CD4-positive, alpha-beta T cell treated with Interleukin-4 for 1 hour (primary cell): Measurements from ENCODE around the gene PRDX5.
"Not testable (repeated sequence)": the region's sequence is repeated elsewhere in the genome, so short reads cannot be mapped to it uniquely, and the experiment has no call there.

Experiments
- DNase-seq, 2 donors: peaks; one replicate each; pipeline ENCODE4 v3.0.0-alpha.2; 2020 to 2022

The PRDX5 gene

GRCh38 chr11:64306563-64306875, 11.4 kb upstream of the PRDX5 start:
- no peak for DNase-seq

DNA sequence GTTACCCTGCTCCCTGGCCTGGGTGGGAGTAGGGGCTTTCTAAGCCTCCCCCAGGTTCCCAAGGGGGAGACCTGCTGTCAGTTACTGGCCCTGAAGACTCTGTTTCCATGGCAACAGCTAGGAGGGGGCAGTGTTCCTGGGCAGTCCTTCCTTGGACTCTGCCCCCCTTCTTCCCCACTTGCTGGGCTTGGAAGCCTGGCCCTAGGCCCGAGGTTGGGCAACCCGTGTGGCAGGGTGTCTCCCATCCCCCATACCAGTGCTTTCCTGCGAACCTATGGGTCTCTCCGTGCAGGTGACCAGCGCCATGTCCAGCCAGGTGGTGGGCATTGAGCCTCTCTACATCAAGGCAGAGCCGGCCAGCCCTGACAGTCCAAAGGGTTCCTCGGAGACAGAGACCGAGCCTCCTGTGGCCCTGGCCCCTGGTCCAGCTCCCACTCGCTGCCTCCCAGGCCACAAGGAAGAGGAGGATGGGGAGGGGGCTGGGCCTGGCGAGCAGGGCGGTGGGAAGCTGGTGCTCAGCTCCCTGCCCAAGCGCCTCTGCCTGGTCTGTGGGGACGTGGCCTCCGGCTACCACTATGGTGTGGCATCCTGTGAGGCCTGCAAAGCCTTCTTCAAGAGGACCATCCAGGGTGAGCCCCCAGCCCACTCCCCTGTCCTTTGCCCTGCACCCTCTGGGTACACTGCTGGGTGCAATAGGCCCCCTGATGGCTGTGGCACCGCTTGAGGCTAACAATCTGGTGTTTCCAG, 10.9 kb upstream of the PRDX5 start:
- DNase-seq, result no peak

GRCh38 chr11:64307795-64308194, 10.1 kb upstream of the PRDX5 start:
- not testable (repeated sequence) for DNase-seq

DNA sequence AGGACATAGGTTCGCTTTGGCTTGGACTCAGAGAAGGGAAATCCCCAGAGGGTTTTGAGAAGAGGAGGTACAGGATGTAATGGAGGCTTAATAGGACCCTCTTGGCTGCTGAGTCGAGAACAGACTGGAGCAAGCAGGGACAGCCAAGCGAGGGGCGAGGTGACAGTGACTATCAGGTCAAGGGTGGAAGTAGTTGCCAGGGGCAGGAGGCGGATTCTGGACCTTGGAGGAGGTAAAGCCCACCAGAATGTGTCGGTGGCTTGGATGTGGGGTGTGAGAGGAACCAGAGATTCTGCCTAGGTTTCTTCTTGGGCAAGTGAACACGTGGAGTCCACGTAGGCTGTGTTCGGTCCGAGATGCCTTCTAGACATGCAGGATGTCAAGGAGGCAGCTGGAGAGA, 5.0 kb upstream of the PRDX5 start:
- DNase-seq, result no peak

DNA sequence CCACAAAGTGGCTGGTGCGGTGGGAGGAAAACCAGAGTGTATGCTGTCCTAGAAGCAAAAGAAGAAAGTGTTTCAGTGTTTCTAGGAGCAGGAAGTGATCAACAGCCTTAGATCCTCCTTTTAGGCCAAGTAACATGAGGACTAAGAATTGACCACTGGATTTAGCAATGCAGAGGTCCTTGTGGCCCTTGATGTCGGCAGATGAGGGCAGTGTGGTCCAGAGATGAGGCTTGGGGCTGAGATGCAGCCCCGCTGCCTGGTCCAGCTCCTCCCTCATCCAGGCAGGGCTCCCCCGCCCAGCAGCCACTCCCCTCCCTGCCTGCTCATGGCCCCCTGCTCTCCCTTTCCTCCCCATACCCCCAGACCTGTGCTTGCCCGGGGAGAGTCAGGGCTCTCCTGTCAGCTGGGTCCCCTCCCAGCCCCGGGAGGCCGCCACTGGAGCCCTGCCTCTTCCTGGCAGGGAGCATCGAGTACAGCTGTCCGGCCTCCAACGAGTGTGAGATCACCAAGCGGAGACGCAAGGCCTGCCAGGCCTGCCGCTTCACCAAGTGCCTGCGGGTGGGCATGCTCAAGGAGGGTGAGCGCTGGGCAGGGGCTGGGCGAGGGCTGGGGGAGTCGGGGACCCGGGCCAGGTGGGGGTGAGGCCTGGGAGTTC, 4.3 kb upstream of the PRDX5 start:
- DNase-seq, result no peak

GRCh38 chr11:64314146-64314804, 3.6 kb upstream of the PRDX5 start:
- DNase-seq, result no peak

DNA sequence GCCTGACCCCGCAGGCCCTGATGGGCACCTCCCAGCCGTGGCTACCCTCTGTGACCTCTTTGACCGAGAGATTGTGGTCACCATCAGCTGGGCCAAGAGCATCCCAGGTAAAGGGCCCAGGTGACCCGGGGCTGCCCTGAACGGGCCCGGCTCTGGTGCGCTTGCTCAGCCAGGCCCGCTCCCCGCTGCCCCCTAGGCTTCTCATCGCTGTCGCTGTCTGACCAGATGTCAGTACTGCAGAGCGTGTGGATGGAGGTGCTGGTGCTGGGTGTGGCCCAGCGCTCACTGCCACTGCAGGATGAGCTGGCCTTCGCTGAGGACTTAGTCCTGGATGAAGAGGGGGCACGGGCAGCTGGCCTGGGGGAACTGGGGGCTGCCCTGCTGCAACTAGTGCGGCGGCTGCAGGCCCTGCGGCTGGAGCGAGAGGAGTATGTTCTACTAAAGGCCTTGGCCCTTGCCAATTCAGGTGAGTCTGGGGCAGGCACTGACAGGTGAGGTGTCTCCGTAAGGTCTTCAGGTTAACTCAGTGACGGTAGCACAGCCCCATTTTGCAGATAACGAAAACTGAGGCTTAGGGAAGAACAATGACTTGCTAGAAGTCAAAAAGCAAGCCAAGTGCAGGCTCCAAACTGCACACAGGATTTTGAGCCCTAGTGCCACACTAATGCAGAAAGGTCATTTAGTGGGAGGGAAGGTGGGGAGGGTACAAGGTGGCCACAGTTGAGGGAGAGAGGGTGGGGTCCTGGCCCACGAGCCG, 2.9 kb upstream of the PRDX5 start:
- DNase-seq, result no peak

GRCh38 chr11:64315667-64316526, 2.0 kb upstream of the PRDX5 start:
- not testable (repeated sequence) for DNase-seq

GRCh38 chr11:64316672-64317324, 1.1 kb upstream of the PRDX5 start:
- DNase-seq, result peak; percentile 45 to 49

GRCh38 chr11:64317325-64317960, 478 bp upstream of the PRDX5 start, which contains the start of gene TRMT112:
Gene TRMT112, minus strand, starts transcription at chr11:64317559. Its CDS starts 33 bp downstream, at chr11:64317526.
- peak; percentile 98 to 99 for DNase-seq

GRCh38 chr11:64318766-64319761, 1.1 kb downstream of the PRDX5 start:
- DNase-seq, result no peak

GRCh38 chr11:64320556-64320955, 2.6 kb downstream of the PRDX5 start:
- DNase-seq, result no peak

DNA sequence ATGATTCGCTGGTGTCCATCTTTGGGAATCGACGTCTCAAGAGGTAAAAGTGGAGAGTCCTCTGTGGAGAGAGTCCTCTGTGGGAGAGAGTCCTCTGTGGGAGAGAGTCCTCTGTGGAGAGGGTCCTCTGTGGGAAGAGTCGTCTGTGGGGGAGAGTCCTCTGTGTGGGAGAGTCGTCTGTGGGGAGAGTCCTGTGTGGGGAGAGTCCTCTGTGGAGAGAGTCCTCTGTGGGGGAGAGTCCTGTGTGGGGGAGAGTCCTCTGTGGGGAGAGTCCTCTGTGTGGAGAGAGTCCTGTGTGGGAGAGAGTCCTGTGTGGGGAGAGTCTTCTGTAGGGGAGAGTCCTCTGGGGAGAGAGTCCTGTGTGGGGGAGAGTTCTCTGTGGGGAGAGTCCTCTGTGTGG, 3.1 kb downstream of the PRDX5 start:
- DNase-seq, result no peak

DNA sequence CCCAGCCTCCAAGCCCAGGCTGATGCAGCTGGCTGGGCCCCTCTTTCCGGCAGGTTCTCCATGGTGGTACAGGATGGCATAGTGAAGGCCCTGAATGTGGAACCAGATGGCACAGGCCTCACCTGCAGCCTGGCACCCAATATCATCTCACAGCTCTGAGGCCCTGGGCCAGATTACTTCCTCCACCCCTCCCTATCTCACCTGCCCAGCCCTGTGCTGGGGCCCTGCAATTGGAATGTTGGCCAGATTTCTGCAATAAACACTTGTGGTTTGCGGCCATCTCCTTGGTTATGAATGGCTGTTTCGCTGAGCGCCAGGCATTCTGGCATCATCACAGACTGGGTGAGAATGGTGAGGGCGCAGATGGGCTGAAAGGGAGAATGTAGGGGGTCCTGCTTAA, 3.6 kb downstream of the PRDX5 start:
- no peak for DNase-seq

GRCh38 chr11:64322925-64323260, 5.0 kb downstream of the PRDX5 start:
- no peak for DNase-seq

DNA sequence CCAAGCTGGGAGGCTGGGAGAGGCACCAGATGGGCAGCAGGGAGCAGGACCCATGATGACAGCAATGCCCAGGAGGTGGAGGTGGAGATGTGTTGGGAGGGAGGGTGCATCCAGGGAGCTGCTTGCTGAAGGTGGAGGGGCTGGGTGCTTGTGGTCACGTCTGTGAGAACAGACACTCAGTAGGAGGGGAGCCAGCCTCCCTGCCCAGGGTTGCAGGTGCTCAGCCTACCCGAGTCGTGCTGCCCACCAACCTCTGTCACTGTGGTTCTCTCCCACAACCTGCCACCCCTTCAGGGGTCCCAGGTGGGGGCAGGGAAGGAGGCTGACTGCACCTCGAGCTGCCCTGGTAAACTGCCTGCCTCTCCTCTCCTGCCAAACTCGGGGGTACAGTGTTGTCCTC, 5.5 kb downstream of the PRDX5 start:
- DNase-seq, result no peak

GRCh38 chr11:64323984-64324383, 6.1 kb downstream of the PRDX5 start:
- DNase-seq, result not testable (repeated sequence)

GRCh38 chr11:64324692-64325469, 7.0 kb downstream of the PRDX5 start:
- no peak for DNase-seq

- DNase-seq, result no peak
These were observed 9.5 kb downstream of the PRDX5 start for GRCh38 chr11:64327375-64327774.
